GM12878 (cell line): ENCODE data around the gene RGS18. TPM values are rescaled to one million over a fixed set of nuclear protein-coding genes. Genes with fewer than 3 reads are reported as not detected.

ENCODE experiments used
- ATAC-seq: fragments of 200-7000 bp; cut with Tn5 transposase; 3 replicates; pipeline ENCODE4 v1.9.1; 2020; ENCODE audit warnings: mild to moderate bottlenecking, moderate library complexity
- BruUV-seq: library from RNA; stranded (reverse); fragments of 400-500 nt; replicated peaks from 2 replicates; lab custom pipeline; 2021; lab: Mats Ljungman, UMichigan
- CTCF ChIA-PET: fragments of 300-600 bp; sonication (Branson Sonifier 250); formaldehyde crosslinking; extraction: SDS; loops from one replicate; lab custom pipeline; 2021; ENCODE audit warnings: inconsistent platforms; lab: Yijun Ruan, JAX
- POLR2A ChIA-PET: fragments of 350-600 bp; formaldehyde crosslinking; extraction: SDS; loops from one replicate; lab custom pipeline; 2021; ENCODE audit warnings: inconsistent platforms; lab: Charles Lee
- RAD21 ChIA-PET: fragments of 300-600 bp; sonication (Branson Sonifier 250); formaldehyde crosslinking; loops from one replicate; lab custom pipeline; 2023; ENCODE audit warnings: antibody characterized with exemption; ENCODE audit not compliant: unreplicated experiment; lab: Charles Lee
- SMC1A ChIA-PET: fragments of 300-600 bp; sonication (Branson Sonifier 250); formaldehyde crosslinking; loops from one replicate; lab custom pipeline; 2023; ENCODE audit not compliant: unreplicated experiment, uncharacterized antibody; lab: Charles Lee
- DNase-seq: peaks from one replicate; pipeline ENCODE4 v3.0.0-alpha.2; 2011; ENCODE audit warnings: low read depth, low spot score
- FAIRE-seq: peaks from 3 replicates; lab custom pipeline; 2011; peaks lifted over from hg19 to GRCh38; lab: Jason Lieb, UNC
- H2AFZ ChIP-seq: 2 replicates; pipeline ENCODE4 v1.6.0; 2011; ENCODE audit warnings: low read depth, low read length, control low read depth; ENCODE audit not compliant: control insufficient read depth
- H3K27ac ChIP-seq: 2 replicates; pipeline ENCODE4 v1.5.1; 2011; ENCODE audit warnings: control low read depth; ENCODE audit not compliant: control insufficient read depth, insufficient read depth
- H3K27me3 ChIP-seq, 2 experiments: replicated peaks in 1 of 2; 2 replicates each; pipeline versions ENCODE4 v1.6.0 to v1.6.1; 2011; ENCODE audit warnings: low read length in 1 of 2; ENCODE audit not compliant: control insufficient read depth in 2 of 2, insufficient read depth in 2 of 2
- H3K36me3 ChIP-seq, 2 experiments: 2 replicates each; pipeline ENCODE4 v1.5.1; 2011; ENCODE audit warnings: low read length in 1 of 2; ENCODE audit not compliant: control insufficient read depth in 2 of 2, insufficient read depth in 2 of 2
- H3K4me1 ChIP-seq: 2 replicates; pipeline ENCODE4 v1.6.1; 2011; ENCODE audit warnings: mild to moderate bottlenecking, low read length, moderate library complexity, mixed read lengths; ENCODE audit not compliant: control insufficient read depth, insufficient read depth
- H3K4me2 ChIP-seq: 2 replicates; pipeline ENCODE4 v1.6.0; 2011; ENCODE audit warnings: control low read depth; ENCODE audit not compliant: control insufficient read depth, insufficient read depth
- H3K4me3 ChIP-seq: fragments of 200-600 bp; sonication (generic); 2 replicates; pipeline ENCODE4 v1.5.1; 2016
- H3K79me2 ChIP-seq: 2 replicates; pipeline ENCODE4 v1.6.0; 2011; ENCODE audit warnings: low read length; ENCODE audit not compliant: control insufficient read depth, insufficient read depth
- H3K9ac ChIP-seq: 2 replicates; pipeline ENCODE4 v1.8.0; 2011; ENCODE audit warnings: low read length, control low read depth, mixed read lengths; ENCODE audit not compliant: control insufficient read depth, insufficient read depth
- H3K9me3 ChIP-seq: replicated peaks from 3 replicates; pipeline ENCODE4 v1.5.1; 2011; ENCODE audit warnings: mild to moderate bottlenecking, low read length; ENCODE audit not compliant: control insufficient read depth, insufficient read depth
- H4K20me1 ChIP-seq: 2 replicates; pipeline ENCODE4 v1.6.0; 2011; ENCODE audit not compliant: control insufficient read depth, insufficient read depth
- BCL3 ChIP-seq: IDR thresholded peaks from 2 replicates; pipeline ENCODE4 v1.6.1; 2011; ENCODE audit warnings: borderline replicate concordance, low read depth, mild to moderate bottlenecking, moderate library complexity, low read length; ENCODE audit not compliant: insufficient read depth, poor library complexity, severe bottlenecking
- FOXM1 ChIP-seq: IDR thresholded peaks from 2 replicates; pipeline ENCODE4 v1.6.1; 2012; ENCODE audit warnings: low read depth, mild to moderate bottlenecking, inconsistent platforms, low read length, moderate library complexity
- IRF3 ChIP-seq: fragments of 450-650 bp; IDR thresholded peaks from 2 replicates; pipeline ENCODE4 v1.6.1; 2014; ENCODE audit warnings: mild to moderate bottlenecking
- JUND ChIP-seq: IDR thresholded peaks from 2 replicates; pipeline ENCODE4 v1.6.1; 2012; ENCODE audit warnings: low read depth, mild to moderate bottlenecking, low read length, improper control_type of control experiment, moderate library complexity
- PKNOX1 ChIP-seq: fragments of 450-650 bp; IDR thresholded peaks from 2 replicates; pipeline ENCODE4 v1.6.1; 2016; ENCODE audit warnings: mild to moderate bottlenecking
- RELA ChIP-seq: fragments of 450-650 bp; IDR thresholded peaks from 2 replicates; pipeline ENCODE4 v1.8.0; 2014; ENCODE audit warnings: borderline replicate concordance; ENCODE audit not compliant: partially characterized antibody
- REST ChIP-seq: IDR thresholded peaks from 2 replicates; pipeline ENCODE4 v1.6.1; 2012; ENCODE audit warnings: mild to moderate bottlenecking, low read depth, low read length
- TCF3 ChIP-seq: IDR thresholded peaks from 2 replicates; pipeline ENCODE4 v1.6.1; 2012; ENCODE audit warnings: low read depth, mild to moderate bottlenecking, low read length, borderline replicate concordance; ENCODE audit not compliant: insufficient read depth
- ZNF622 ChIP-seq: fragments of 450-650 bp; IDR thresholded peaks from 2 replicates; pipeline ENCODE4 v1.6.1; 2017; ENCODE audit warnings: mild to moderate bottlenecking, inconsistent platforms
- WGBS: methylation state at CpG from one replicate; pipeline ENCODE4 v1.1.6; 2016; ENCODE audit warnings: low lambda C conversion rate; ENCODE audit not compliant: insufficient replicate concordance, insufficient coverage; ENCODE audit errors: missing lambda C conversion rate; 5-methylcytosine and 5-hydroxymethylcytosine counted together
- in situ Hi-C: fragments of 300-500 bp; cut with MboI; formaldehyde crosslinking; loops from 9 replicates; pipeline ENCODE4 v1.14.3; 2018; ENCODE audit warnings: mixed read lengths
- intact Hi-C: fragments of 100-400 bp; cut with micrococcal nuclease; formaldehyde crosslinking; loops from one replicate; pipeline ENCODE4 v1.14.2; 2022; ENCODE audit not compliant: unreplicated experiment
- polyA plus RNA-seq, 11 experiments: library from polyadenylated mRNA; depleted of rRNA in 4 of 11; unstranded in 6 of 11; stranded (reverse) in 5 of 11; fragments of >200 nt; fragmentation: Nextera tagmentation in 4 of 11; fragmentation: Illumina TruSeq in 1 of 11; extraction: Ambion mirVana in 4 of 11; extraction: Trizol in 1 of 11; gene quantifications; 1 replicate in 1 of 11; 2 replicates in 10 of 11; pipeline versions ENCODE4 v1.2.1 to v1.2.3, GENCODE V29; 2011 to 2016; ENCODE audit warnings: inconsistent platforms in 2 of 11, missing spikeins in 2 of 11, low read depth in 1 of 11
- total RNA-seq, 4 experiments: library from RNA; depleted of rRNA in 3 of 4; stranded (reverse); fragments of >200 nt in 3 of 4; fragmentation: Illumina TruSeq in 1 of 4; extraction: Trizol in 1 of 4; gene quantifications; 2 replicates each; pipeline versions ENCODE4 v1.2.1 to v1.2.3, GENCODE V29; 2013 to 2021

Gene RGS18
- total and polyA plus RNA-seq, 10 of the 15 experiments (the other 5 are each of a cell fraction or from before 2014, with no cell fraction given): not detected

GRCh38 chr1:192224846-192225245 lies 66.6 kb downstream of the RGS18 start:
- H3K4me2 ChIP-seq: no peak overlapping the region
- no peak overlapping the region for H2AFZ ChIP-seq
- TF ChIP-seq TCF3 (no peak), PKNOX1 (no peak), BCL3 (peak; percentile 29)
- no peak overlapping the region for H3K9ac ChIP-seq
- no peak overlapping the region for H3K27ac ChIP-seq
- no peaks in the 10 kb centered on the region for H4K20me1 ChIP-seq
- SMC1A ChIA-PET: interaction anchor here (0.6 kb wide), 1 partner anchor 55 kb away, joined by 3 read pairs; no protein-coding TSS in a partner anchor
- H3K36me3 ChIP-seq: no peaks in the 10 kb centered on the region
- no TSS peak for BruUV-seq
- no peak for ATAC-seq
- H3K79me2 ChIP-seq: no peaks in the 10 kb centered on the region
- DNase-seq: no peak
- CTCF ChIA-PET: interaction anchor here (0.8 kb wide), 1 partner anchor 8 kb away, joined by 3 read pairs; no protein-coding TSS in a partner anchor
- intact Hi-C loops: no loop called here
- no peaks in the 10 kb centered on the region for H3K27me3 ChIP-seq
- H3K4me3 ChIP-seq: no peak overlapping the region
- RAD21 ChIA-PET: no interaction called here
- POLR2A ChIA-PET: no interaction called here
- no peak for FAIRE-seq
- no peaks in the 10 kb centered on the region for H3K9me3 ChIP-seq
- in situ Hi-C loops: no loop called here
- H3K4me1 ChIP-seq: no peaks in the 10 kb centered on the region

- no peak overlapping the region for H3K4me2 ChIP-seq
- H3K36me3 ChIP-seq: no peaks in the 10 kb centered on the region
- no peaks in the 10 kb centered on the region for H3K4me1 ChIP-seq
- ChIA-PET CTCF (interaction anchor here (0.8 kb wide), 1 partner anchor 7 kb away, joined by 3 read pairs; no protein-coding TSS in a partner anchor), SMC1A (no interaction called here), POLR2A (no interaction called here), RAD21 (no interaction called here)
- 0% methylated on average over 2 of the region's 2 CpGs for WGBS
- FAIRE-seq (no peak), DNase-seq (no peak), ATAC-seq (no peak)
- no peaks in the 10 kb centered on the region for H3K9me3 ChIP-seq
- no peak overlapping the region for H3K27ac ChIP-seq
- H2AFZ ChIP-seq: no peak overlapping the region
- no peaks in the 10 kb centered on the region for H3K27me3 ChIP-seq
- H3K4me3 ChIP-seq: no peak overlapping the region
- BruUV-seq: no TSS peak
- TF ChIP-seq JUND (no peak), IRF3 (no peak), REST (no peak), ZNF622 (no peak), FOXM1 (no peak), RELA (no peak)
- intact Hi-C loops (no loop called here), in situ Hi-C loops (no loop called here)
- no peak overlapping the region for H3K9ac ChIP-seq
- no peaks in the 10 kb centered on the region for H4K20me1 ChIP-seq
- no peaks in the 10 kb centered on the region for H3K79me2 ChIP-seq
These were observed 67.0 kb downstream of the RGS18 start for GRCh38 chr1:192225266-192225665.
